ENCODE results near the gene MRGPRG. TPM values are rescaled to one million over a fixed set of nuclear protein-coding genes. Genes with fewer than 3 reads are reported as not detected.

The MRGPRG gene
- polyA plus RNA-seq, 2 of the 4 experiments (the other 2 are of a cell fraction) = not detected

GRCh38 chr11:3245071-3245470 is 26.5 kb upstream of the MRGPRG start:
- POLR2A ChIA-PET = no interaction called here
- TF ChIP-seq ZNF302 (CRISPR knock-in tag; IDR thresholded peaks at IDR 0.05) (no peak), BHLHE40 (IDR thresholded peaks at IDR 0.05; ENCODE audit: low read depth, low read length) (no peak), EHMT2 (IDR thresholded peaks at IDR 0.05; ENCODE audit: low read depth) (no peak), JUN (IDR thresholded peaks at IDR 0.05) (no peak), EP300 (IDR thresholded peaks at IDR 0.05) (no peak)
- TF ChIP-seq, protein P1, sequence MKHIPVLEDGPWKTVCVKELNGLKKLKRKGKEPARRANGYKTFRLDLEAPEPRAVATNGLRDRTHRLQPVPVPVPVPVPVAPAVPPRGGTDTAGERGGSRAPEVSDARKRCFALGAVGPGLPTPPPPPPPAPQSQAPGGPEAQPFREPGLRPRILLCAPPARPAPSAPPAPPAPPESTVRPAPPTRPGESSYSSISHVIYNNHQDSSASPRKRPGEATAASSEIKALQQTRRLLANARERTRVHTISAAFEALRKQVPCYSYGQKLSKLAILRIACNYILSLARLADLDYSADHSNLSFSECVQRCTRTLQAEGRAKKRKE (CRISPR knock-in tag; IDR thresholded peaks at IDR 0.05; ENCODE audit: low read depth) = no peak
- TF ChIP-seq, protein P2, sequence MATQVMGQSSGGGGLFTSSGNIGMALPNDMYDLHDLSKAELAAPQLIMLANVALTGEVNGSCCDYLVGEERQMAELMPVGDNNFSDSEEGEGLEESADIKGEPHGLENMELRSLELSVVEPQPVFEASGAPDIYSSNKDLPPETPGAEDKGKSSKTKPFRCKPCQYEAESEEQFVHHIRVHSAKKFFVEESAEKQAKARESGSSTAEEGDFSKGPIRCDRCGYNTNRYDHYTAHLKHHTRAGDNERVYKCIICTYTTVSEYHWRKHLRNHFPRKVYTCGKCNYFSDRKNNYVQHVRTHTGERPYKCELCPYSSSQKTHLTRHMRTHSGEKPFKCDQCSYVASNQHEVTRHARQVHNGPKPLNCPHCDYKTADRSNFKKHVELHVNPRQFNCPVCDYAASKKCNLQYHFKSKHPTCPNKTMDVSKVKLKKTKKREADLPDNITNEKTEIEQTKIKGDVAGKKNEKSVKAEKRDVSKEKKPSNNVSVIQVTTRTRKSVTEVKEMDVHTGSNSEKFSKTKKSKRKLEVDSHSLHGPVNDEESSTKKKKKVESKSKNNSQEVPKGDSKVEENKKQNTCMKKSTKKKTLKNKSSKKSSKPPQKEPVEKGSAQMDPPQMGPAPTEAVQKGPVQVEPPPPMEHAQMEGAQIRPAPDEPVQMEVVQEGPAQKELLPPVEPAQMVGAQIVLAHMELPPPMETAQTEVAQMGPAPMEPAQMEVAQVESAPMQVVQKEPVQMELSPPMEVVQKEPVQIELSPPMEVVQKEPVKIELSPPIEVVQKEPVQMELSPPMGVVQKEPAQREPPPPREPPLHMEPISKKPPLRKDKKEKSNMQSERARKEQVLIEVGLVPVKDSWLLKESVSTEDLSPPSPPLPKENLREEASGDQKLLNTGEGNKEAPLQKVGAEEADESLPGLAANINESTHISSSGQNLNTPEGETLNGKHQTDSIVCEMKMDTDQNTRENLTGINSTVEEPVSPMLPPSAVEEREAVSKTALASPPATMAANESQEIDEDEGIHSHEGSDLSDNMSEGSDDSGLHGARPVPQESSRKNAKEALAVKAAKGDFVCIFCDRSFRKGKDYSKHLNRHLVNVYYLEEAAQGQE (IDR thresholded peaks at IDR 0.05) = no peak

GRCh38 chr11:3243880-3244279 is 25.3 kb upstream of the MRGPRG start:
- ChIA-PET POLR2A (no interaction called here), CTCF (interaction anchor here (0.7 to 3.2 kb wide), 2 partner anchors 9 to 165 kb away, joined by 3 to 9 read pairs; no protein-coding TSS in a partner anchor)
- Histone ChIP-seq H3K9me3 (no peaks in the 10 kb centered on the region), H3K4me1 (no peaks in the 10 kb centered on the region), H3K4me2 (no peak overlapping the region), H3K27ac (no peak overlapping the region), H3K4me3 (no peak overlapping the region)
- ATAC-seq = no peak
- 4% methylated on average over 1 of the region's 1 CpG for WGBS (ENCODE audit: missing lambda C conversion rate)
- DNase-seq (ENCODE audit: low read depth in 1 of 2, low spot score in 1 of 2) = no peak
- no peak for FAIRE-seq
- TF ChIP-seq NFE2L2 (conservative IDR thresholded peaks at IDR 0.05; ENCODE audit: low read length) (no peak), SREBF2 (IDR thresholded peaks at IDR 0.05) (no peak), SMC3 (IDR thresholded peaks at IDR 0.05) (no peak), E2F6 (IDR thresholded peaks at IDR 0.05; ENCODE audit: borderline replicate concordance, low read depth) (no peak), RCOR1 (IDR thresholded peaks at IDR 0.05; ENCODE audit: low read depth, low read length) (no peak), RAD21 (conservative IDR thresholded peaks at IDR 0.05 in 1 of 2, IDR thresholded peaks at IDR 0.05 in 1 of 2) (no peak), POLR2A (IDR thresholded peaks at IDR 0.05; ENCODE audit: low read length) (no peak), ZSCAN20 (CRISPR knock-in tag; IDR thresholded peaks at IDR 0.05) (no peak), JUN (IDR thresholded peaks at IDR 0.05) (no peak)
- TF ChIP-seq, protein P3, sequence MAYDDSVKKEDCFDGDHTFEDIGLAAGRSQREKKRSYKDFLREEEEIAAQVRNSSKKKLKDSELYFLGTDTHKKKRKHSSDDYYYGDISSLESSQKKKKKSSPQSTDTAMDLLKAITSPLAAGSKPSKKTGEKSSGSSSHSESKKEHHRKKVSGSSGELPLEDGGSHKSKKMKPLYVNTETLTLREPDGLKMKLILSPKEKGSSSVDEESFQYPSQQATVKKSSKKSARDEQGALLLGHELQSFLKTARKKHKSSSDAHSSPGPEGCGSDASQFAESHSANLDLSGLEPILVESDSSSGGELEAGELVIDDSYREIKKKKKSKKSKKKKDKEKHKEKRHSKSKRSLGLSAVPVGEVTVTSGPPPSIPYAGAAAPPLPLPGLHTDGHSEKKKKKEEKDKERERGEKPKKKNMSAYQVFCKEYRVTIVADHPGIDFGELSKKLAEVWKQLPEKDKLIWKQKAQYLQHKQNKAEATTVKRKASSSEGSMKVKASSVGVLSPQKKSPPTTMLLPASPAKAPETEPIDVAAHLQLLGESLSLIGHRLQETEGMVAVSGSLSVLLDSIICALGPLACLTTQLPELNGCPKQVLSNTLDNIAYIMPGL (CRISPR knock-in tag; IDR thresholded peaks at IDR 0.05; ENCODE audit: borderline replicate concordance) = no peak

More at GRCh38 chr11:3245071-3245470, 26.5 kb upstream of the MRGPRG start:
- Histone ChIP-seq H3K4me2 (no peak overlapping the region), H3K4me1 (no peaks in the 10 kb centered on the region), H3K9me3 (no peaks in the 10 kb centered on the region), H3K27ac (no peak overlapping the region), H3K4me3 (no peak overlapping the region)
- ATAC-seq (no peak), DNase-seq (ENCODE audit: low read depth in 1 of 2, low spot score in 1 of 2) (no peak), FAIRE-seq (no peak)
- CTCF ChIA-PET = interaction anchor here (1.8 kb wide), 1 partner anchor 45 kb away, joined by 3 read pairs; no protein-coding TSS in a partner anchor

GRCh38 chr11:3237119-3237518 is 18.5 kb upstream of the MRGPRG start:
- WGBS (ENCODE audit: missing lambda C conversion rate) = 57% methylated on average over 2 of the region's 2 CpGs
- FAIRE-seq = no peak
- no peak overlapping the region for H3K4me2 ChIP-seq
- no peaks in the 10 kb centered on the region for H3K4me1 ChIP-seq
- CTCF ChIA-PET = interaction anchor here (0.6 kb wide), 1 partner anchor 796 kb away, joined by 3 read pairs; no protein-coding TSS in a partner anchor
- no peak overlapping the region for H3K27ac ChIP-seq
- TF ChIP-seq HOXB5 (CRISPR knock-in tag; IDR thresholded peaks at IDR 0.05) (no peak), CBX8 (IDR thresholded peaks at IDR 0.05) (no peak), ZNF302 (CRISPR knock-in tag; IDR thresholded peaks at IDR 0.05) (no peak), PBX3 (IDR thresholded peaks at IDR 0.05) (no peak), HOXB13 (CRISPR knock-in tag; IDR thresholded peaks at IDR 0.05; ENCODE audit: low read depth) (no peak), SREBF2 (IDR thresholded peaks at IDR 0.05) (no peak), RARB (CRISPR knock-in tag; IDR thresholded peaks at IDR 0.05) (no peak)
- TF ChIP-seq, protein P1 (CRISPR knock-in tag; IDR thresholded peaks at IDR 0.05; ENCODE audit: low read depth) = no peak
- H3K9me3 ChIP-seq = no peaks in the 10 kb centered on the region
- ATAC-seq = no peak
- H3K4me3 ChIP-seq = no peak overlapping the region
- POLR2A ChIA-PET = no interaction called here
- DNase-seq (ENCODE audit: low read depth in 1 of 2, low spot score in 1 of 2) = no peak
